Prostate gland (tissue), 2 donors: Measurements from ENCODE around the gene KEAP1.
"Not testable (repeated sequence)": the region's sequence is repeated elsewhere in the genome, so short reads cannot be mapped to it uniquely, and the experiment has no call there.

Source experiments
- CTCF ChIP-seq, 4 experiments: fragments of 200-600 bp in 2 of 4; fragments of 450-650 bp in 2 of 4; sonication (generic) in 2 of 4; IDR thresholded peaks; 1 replicate in 3 of 4; 2 replicates in 1 of 4; pipeline ENCODE4 v1.5.1; 2016 to 2019; ENCODE audit warnings: antibody characterized with exemption in 4 of 4, mild to moderate bottlenecking in 2 of 4, moderate library complexity in 2 of 4
- POLR2A ChIP-seq: fragments of 450-650 bp; IDR thresholded peaks from one replicate; pipeline ENCODE4 v1.6.1; 2016; ENCODE audit warnings: antibody characterized with exemption, mild to moderate bottlenecking

- TF ChIP-seq CTCF (IDR thresholded peaks at IDR 0.05); POLR2A: not testable (repeated sequence)
Measured at GRCh38 chr19:10539016-10539415, 35.9 kb upstream of the KEAP1 start.
